Stimulated activated CD8-positive, alpha-beta memory T cell treated with anti-CD3 and anti-CD28 coated beads, Interleukin-12 subunit alpha, Interleukin-12 subunit beta, amount 100 ng/mL, for 24 hours (primary cell): Measurements from ENCODE around the gene TRIM74.
"Not testable (repeated sequence)": the region's sequence is repeated elsewhere in the genome, so short reads cannot be mapped to it uniquely, and the experiment has no call there.

Experiments used
- DNase-seq: peaks from one replicate; pipeline ENCODE4 v3.0.0-alpha.2; 2020; ENCODE audit errors: extremely low read depth

Gene TRIM74

GRCh38 chr7:72960029-72960428 lies 9.2 kb downstream of the TRIM74 start:
- DNase-seq = not testable (repeated sequence)

- not testable (repeated sequence) for DNase-seq
Observed at GRCh38 chr7:72954563-72955198, 14.6 kb downstream of the TRIM74 start.

- DNase-seq = not testable (repeated sequence)
Observed at GRCh38 chr7:72953901-72954562, 15.2 kb downstream of the TRIM74 start.

GRCh38 chr7:72950432-72950831 lies 18.8 kb downstream of the TRIM74 start:
- DNase-seq = not testable (repeated sequence)

GRCh38 chr7:72949686-72950085 lies 19.6 kb downstream of the TRIM74 start:
- DNase-seq = not testable (repeated sequence)

GRCh38 chr7:72949276-72949675 lies 20.0 kb downstream of the TRIM74 start:
- DNase-seq = not testable (repeated sequence)

GRCh38 chr7:72948714-72949113 lies 20.6 kb downstream of the TRIM74 start:
- not testable (repeated sequence) for DNase-seq

- DNase-seq = not testable (repeated sequence)
Observed at GRCh38 chr7:72946130-72946745, 23.0 kb downstream of the TRIM74 start.

- not testable (repeated sequence) for DNase-seq
Observed at GRCh38 chr7:72945597-72945996, 23.7 kb downstream of the TRIM74 start.

- not testable (repeated sequence) for DNase-seq
Observed at GRCh38 chr7:72944937-72945336, 24.3 kb downstream of the TRIM74 start.

GRCh38 chr7:72942956-72943355 lies 26.3 kb downstream of the TRIM74 start:
- not testable (repeated sequence) for DNase-seq

- not testable (repeated sequence) for DNase-seq
Observed at GRCh38 chr7:72942022-72942705, 27.1 kb downstream of the TRIM74 start.

GRCh38 chr7:72928216-72928615 lies 41.0 kb downstream of the TRIM74 start:
- not testable (repeated sequence) for DNase-seq

GRCh38 chr7:72927791-72928190 lies 41.5 kb downstream of the TRIM74 start:
- DNase-seq = not testable (repeated sequence)

- no peak for DNase-seq
Observed at GRCh38 chr7:72925546-72926120, 43.6 kb downstream of the TRIM74 start.

- peak; percentile 52 for DNase-seq
Observed at GRCh38 chr7:72924733-72925545, 44.3 kb downstream of the TRIM74 start, which contains the start of gene POM121. TSS of gene POM121 (plus strand) at chr7:72925095. CDS start at chr7:72925122, 27 bp downstream.

- no peak for DNase-seq
Observed at GRCh38 chr7:72924386-72924732, 44.9 kb downstream of the TRIM74 start.

- no peak for DNase-seq
Observed at GRCh38 chr7:72919256-72919775, 50.0 kb downstream of the TRIM74 start.

GRCh38 chr7:72914756-72915525 lies 54.3 kb downstream of the TRIM74 start:
- not testable (repeated sequence) for DNase-seq

- DNase-seq = not testable (repeated sequence)
Observed at GRCh38 chr7:72913750-72914149, 55.5 kb downstream of the TRIM74 start.
